HFFc6 (cell line): ENCODE results near the gene COQ8B. TPM values are rescaled to one million over a fixed set of nuclear protein-coding genes. Genes with fewer than 3 reads are reported as not detected.

Source experiments
- DNase-seq: peaks from one replicate; pipeline ENCODE4 v3.0.0-alpha.2; 2018
- H3K27ac Mint-ChIP-seq: 2 replicates; pipeline ENCODE4 v1.8.0; 2020; ENCODE audit warnings: mild to moderate bottlenecking, mixed read lengths
- H3K27me3 Mint-ChIP-seq: 2 replicates; pipeline ENCODE4 v1.8.0; 2021; ENCODE audit warnings: mild to moderate bottlenecking, moderate library complexity, mixed read lengths; ENCODE audit not compliant: insufficient read depth
- H3K36me3 Mint-ChIP-seq: 2 replicates; pipeline ENCODE4 v1.8.0; 2021; ENCODE audit warnings: low read depth, mixed read lengths
- H3K4me1 Mint-ChIP-seq: 2 replicates; pipeline ENCODE4 v1.8.0; 2020; ENCODE audit warnings: low read depth, mixed read lengths
- H3K4me3 Mint-ChIP-seq: 2 replicates; pipeline ENCODE4 v1.8.0; 2020; ENCODE audit warnings: mild to moderate bottlenecking, moderate library complexity, mixed read lengths
- H3K9me3 Mint-ChIP-seq: 2 replicates; pipeline ENCODE4 v1.8.0; 2020; ENCODE audit warnings: mild to moderate bottlenecking, mixed read lengths
- total RNA-seq, 6 experiments: library from RNA; stranded (reverse); fragmentation: NEBNext Ultra II Directional; extraction: Animal tissue kit (Norgen Biotek cat#: 25700); gene quantifications; 2 replicates in 1 of 6; 3 replicates in 5 of 6; pipeline ENCODE4 v1.2.3, GENCODE V29; 2021
- TF ChIP-seq, protein P1 (sequence below): fragments of 200-600 bp; sonication (generic); IDR thresholded peaks from 2 replicates; pipeline ENCODE4 v1.5.0; 2021; ENCODE audit warnings: antibody characterized with exemption, mild to moderate bottlenecking

The COQ8B gene
- total RNA-seq, 6 experiments from 2014 or later: 19.8 to 28.6 (median 23.6) TPM

DNA sequence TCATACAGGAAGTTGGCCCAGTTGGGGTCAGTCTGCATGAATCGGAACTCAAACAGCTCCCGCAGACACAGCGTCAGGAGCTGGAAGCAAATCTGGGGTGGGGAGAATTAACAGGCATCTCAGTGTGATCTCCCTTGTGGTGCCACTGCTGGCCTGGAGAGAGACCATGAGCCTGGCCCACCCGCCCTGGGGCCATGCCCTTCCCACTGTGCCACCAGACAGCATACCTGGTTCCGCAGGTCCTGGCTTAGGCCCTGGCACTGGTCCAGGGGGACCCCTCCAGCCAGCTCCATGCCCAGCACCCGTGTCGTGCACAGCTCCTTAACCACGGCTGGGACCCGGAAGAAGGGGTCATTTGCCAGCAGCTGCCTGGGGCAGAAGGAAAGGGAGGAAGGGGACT is 16.6 kb downstream of the COQ8B start:
- TF ChIP-seq, protein P1, sequence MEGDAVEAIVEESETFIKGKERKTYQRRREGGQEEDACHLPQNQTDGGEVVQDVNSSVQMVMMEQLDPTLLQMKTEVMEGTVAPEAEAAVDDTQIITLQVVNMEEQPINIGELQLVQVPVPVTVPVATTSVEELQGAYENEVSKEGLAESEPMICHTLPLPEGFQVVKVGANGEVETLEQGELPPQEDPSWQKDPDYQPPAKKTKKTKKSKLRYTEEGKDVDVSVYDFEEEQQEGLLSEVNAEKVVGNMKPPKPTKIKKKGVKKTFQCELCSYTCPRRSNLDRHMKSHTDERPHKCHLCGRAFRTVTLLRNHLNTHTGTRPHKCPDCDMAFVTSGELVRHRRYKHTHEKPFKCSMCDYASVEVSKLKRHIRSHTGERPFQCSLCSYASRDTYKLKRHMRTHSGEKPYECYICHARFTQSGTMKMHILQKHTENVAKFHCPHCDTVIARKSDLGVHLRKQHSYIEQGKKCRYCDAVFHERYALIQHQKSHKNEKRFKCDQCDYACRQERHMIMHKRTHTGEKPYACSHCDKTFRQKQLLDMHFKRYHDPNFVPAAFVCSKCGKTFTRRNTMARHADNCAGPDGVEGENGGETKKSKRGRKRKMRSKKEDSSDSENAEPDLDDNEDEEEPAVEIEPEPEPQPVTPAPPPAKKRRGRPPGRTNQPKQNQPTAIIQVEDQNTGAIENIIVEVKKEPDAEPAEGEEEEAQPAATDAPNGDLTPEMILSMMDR: no peak
- DNase-seq: no peak
- Mint-ChIP-seq H3K4me3 (no peak overlapping the region), H3K27me3 (no peaks in the 10 kb centered on the region; the same call in 1 of the 2 replicates), H3K4me1 (no peaks in the 10 kb centered on the region), H3K9me3 (no peaks in the 10 kb centered on the region), H3K27ac (no peak overlapping the region), H3K36me3 (peaks cover 24% of the 10 kb centered on the region)

DNA sequence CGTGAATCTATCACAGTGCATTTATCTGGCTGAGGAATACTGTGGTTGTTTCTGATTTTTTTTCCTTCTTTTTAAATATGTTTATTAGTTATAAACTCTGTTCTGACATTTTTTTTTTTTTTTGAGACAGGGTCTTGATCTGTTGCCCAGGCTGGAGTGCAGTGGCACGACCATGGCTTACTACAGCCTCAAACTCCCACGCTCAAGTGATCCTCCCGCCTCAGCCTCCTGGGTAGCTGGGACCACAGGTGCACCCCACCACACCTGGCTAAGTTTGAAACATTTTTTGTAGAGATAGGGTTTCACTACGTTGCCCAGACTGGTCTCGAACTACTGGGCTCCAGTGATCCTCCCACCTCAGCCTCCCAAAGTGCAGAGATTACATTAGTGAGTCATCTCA is 19.7 kb downstream of the COQ8B start:
- DNase-seq: no peak
- Mint-ChIP-seq H3K27ac (no peak overlapping the region), H3K4me1 (no peaks in the 10 kb centered on the region), H3K4me3 (no peak overlapping the region), H3K36me3 (peaks cover 12% of the 10 kb centered on the region), H3K27me3 (no peaks in the 10 kb centered on the region), H3K9me3 (no peaks in the 10 kb centered on the region)
- TF ChIP-seq, protein P1: no peak

DNA sequence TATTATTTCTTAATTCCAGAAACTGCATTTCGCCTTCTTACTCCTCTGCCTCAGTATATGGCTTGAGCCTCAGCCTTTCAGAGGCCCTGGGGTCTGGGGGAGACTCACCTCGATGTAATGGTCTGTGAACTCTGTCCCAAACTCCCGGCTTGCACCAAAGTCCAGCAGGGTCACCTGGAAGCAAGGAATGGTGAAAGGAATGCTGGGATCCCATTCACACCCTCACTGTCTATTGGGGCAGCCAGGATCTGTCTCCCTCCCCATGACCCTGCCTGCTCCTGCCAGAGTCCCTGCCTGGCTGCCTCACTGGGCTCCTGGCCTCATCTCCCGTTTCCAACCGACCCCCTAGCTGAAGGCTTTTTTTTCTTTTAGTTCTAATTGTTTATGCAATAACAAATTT is 20.8 kb downstream of the COQ8B start:
- Mint-ChIP-seq H3K36me3 (peaks cover 5% of the 10 kb centered on the region), H3K4me3 (no peak overlapping the region), H3K4me1 (peaks cover 1% of the 10 kb centered on the region; the same call in 1 of the 2 replicates), H3K27me3 (no peaks in the 10 kb centered on the region), H3K9me3 (no peaks in the 10 kb centered on the region), H3K27ac (no peak overlapping the region)
- TF ChIP-seq, protein P1: no peak
- DNase-seq: no peak

- no peak for DNase-seq
- H3K4me1 Mint-ChIP-seq: peaks cover 5% of the 10 kb centered on the region; the same call in 1 of the 2 replicates
- TF ChIP-seq, protein P1: no peak
- H3K27me3 Mint-ChIP-seq: peaks cover 3% of the 10 kb centered on the region; the same call in 1 of the 2 replicates
- no peak overlapping the region for H3K4me3 Mint-ChIP-seq
- H3K9me3 Mint-ChIP-seq: no peaks in the 10 kb centered on the region
- H3K27ac Mint-ChIP-seq: no peak overlapping the region
- no peaks in the 10 kb centered on the region; the same call in 1 of the 2 replicates for H3K36me3 Mint-ChIP-seq
These were observed 22.8 kb downstream of the COQ8B start for GRCh38 chr19:40693896-40694295.

DNA sequence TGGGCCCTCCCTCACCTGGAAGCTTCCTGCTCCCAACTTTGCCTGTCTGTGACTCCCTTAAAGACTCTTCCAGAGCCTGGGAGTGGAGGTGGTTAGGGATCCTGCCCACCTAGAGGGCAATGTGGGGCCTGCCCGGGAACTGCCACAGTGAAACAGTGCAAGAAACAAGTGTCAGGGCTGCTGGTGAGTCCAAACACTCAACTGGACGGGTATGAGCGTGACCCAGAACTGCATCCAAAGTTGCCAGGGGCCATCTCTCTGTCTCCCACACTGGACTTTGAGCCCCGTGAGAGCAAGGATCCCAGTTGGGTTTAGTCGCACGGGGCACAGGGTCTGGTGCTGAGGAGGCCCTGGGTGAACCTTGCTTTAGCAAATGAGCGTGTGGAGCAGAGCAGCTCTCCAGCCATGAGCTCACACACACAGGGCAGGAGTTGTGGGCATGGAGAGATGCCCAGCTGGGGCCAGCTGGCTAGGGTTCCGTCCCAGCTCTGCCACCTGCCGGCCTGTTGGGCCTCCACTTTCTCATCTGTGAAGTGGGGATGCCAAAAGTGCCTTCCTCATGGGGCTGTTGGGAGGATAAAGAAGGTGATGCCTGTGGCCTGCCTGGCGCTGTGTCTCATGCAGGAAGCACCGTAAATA is 23.4 kb downstream of the COQ8B start:
- DNase-seq: no peak
- Mint-ChIP-seq H3K4me3 (no peak overlapping the region), H3K9me3 (no peaks in the 10 kb centered on the region), H3K27ac (no peak overlapping the region), H3K4me1 (peaks cover 5% of the 10 kb centered on the region; the same call in 1 of the 2 replicates), H3K36me3 (no peaks in the 10 kb centered on the region; the same call in 1 of the 2 replicates), H3K27me3 (peaks cover 3% of the 10 kb centered on the region; the same call in 1 of the 2 replicates)
- TF ChIP-seq, protein P1: no peak
